Heart left ventricle (tissue), 13 donors: Measurements from ENCODE around the gene LMTK3.

Experiments used
- POLR2A ChIP-seq, 2 donors: fragments of 450-650 bp; IDR thresholded peaks; one replicate each; pipeline ENCODE4 v1.6.1; 2017; ENCODE audit warnings: antibody characterized with exemption in 2 of 2, mild to moderate bottlenecking in 2 of 2, moderate library complexity in 2 of 2
- TF ChIP-seq, protein P1 (sequence below), 12 donors: fragments of 200-600 bp; sonication (generic) in 4 of 12; IDR thresholded peaks; one replicate each; pipeline versions ENCODE4 v1.5.0 to v1.8.0; 2018 to 2022; ENCODE audit warnings: antibody characterized with exemption in 12 of 12, mild to moderate bottlenecking in 5 of 12
- donor health status: ischemic (EF 13 %, LVEDD 7.1; RV severe dilation, severe dysfunction).
- donor health status: DM: no; HTN: yes; CAD: no.
- donor health status: DM: no; HTN: no; CAD: no.
- donor health status: ischemic (EF 25% LVEDD 6.9; RV normal size, moderate dysfunction).
- donor health status: ischemic (EF 25% LVEDD 5.7; RV mildly dilated, moderate dysfunction).
- donor health status: ischemic (EF 35%, LVEDD 5.7; RV mildly dilated, moderate dysfunction).
- donor health status: nonischemic (EF 11% LVEDD 7.7; RV severe dilation, severe dysfunction).
- donor health status: DM: yes; HTN: yes; CAD: no.
- donor health status: PGD.
- donor health status: ischemic (EF 29% LVEDD 5.4; RV normal size, mild dysfunction).
- donor health status: nonischemic (EF 23%, LVEDD 6.1; RV moderate dilation, normal function).

DNA sequence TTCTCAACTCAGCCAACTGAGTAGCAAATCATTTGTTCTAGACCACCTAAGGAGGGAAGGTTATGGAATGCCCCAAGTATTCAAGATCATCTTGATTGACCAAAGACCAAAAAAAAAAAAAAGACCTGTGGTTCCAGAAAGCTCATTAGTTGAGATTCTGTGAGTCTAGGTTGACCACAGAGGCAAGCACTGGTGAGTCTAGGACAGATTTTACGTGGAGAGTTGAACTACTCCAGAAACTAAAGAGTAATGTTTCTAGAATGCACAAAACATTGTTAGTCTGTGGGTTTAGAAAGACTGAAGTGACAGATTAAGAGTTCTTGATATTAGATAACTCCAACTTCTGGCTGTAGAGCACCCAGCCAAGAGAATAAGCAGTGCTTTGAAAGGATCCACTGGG, 46.4 kb downstream of the LMTK3 start:
- TF ChIP-seq, protein P1, sequence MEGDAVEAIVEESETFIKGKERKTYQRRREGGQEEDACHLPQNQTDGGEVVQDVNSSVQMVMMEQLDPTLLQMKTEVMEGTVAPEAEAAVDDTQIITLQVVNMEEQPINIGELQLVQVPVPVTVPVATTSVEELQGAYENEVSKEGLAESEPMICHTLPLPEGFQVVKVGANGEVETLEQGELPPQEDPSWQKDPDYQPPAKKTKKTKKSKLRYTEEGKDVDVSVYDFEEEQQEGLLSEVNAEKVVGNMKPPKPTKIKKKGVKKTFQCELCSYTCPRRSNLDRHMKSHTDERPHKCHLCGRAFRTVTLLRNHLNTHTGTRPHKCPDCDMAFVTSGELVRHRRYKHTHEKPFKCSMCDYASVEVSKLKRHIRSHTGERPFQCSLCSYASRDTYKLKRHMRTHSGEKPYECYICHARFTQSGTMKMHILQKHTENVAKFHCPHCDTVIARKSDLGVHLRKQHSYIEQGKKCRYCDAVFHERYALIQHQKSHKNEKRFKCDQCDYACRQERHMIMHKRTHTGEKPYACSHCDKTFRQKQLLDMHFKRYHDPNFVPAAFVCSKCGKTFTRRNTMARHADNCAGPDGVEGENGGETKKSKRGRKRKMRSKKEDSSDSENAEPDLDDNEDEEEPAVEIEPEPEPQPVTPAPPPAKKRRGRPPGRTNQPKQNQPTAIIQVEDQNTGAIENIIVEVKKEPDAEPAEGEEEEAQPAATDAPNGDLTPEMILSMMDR (IDR thresholded peaks at IDR 0.05), result no peak
- no peak for TF ChIP-seq POLR2A (IDR thresholded peaks at IDR 0.05)
